H1 (cell line): ENCODE measurements around the gene ADRM1. TPM values are rescaled to one million over a fixed set of nuclear protein-coding genes. Genes with fewer than 3 reads are reported as not detected.

Experiments
- CTCF ChIA-PET: fragments of 300-600 bp; sonication (Branson Sonifier 250); formaldehyde crosslinking; loops from one replicate; lab custom pipeline; 2021; ENCODE audit not compliant: partially characterized antibody; lab: Charles Lee
- POLR2A ChIA-PET: fragments of 300-600 bp; sonication (Branson Sonifier 250); formaldehyde crosslinking; loops from one replicate; lab custom pipeline; 2021; ENCODE audit warnings: inconsistent platforms; ENCODE audit not compliant: partially characterized antibody; lab: Charles Lee
- DNase-seq, 2 experiments: peaks; one replicate each; pipeline versions ENCODE4 v3.0.0 to v3.0.0-alpha.2; 2010 to 2022; ENCODE audit warnings: low spot score in 2 of 2, low read depth in 1 of 2, mixed read lengths in 1 of 2
- FAIRE-seq: peaks from 2 replicates; lab custom pipeline; 2011; peaks lifted over from hg19 to GRCh38; lab: Jason Lieb, UNC
- H2AFZ ChIP-seq: 2 replicates; pipeline ENCODE4 v1.8.1; 2012; ENCODE audit warnings: low read length, inconsistent platforms
- H2AK5ac ChIP-seq: 2 replicates; pipeline ENCODE4 v1.6.1; 2013; ENCODE audit warnings: low read depth, low read length
- H2BK120ac ChIP-seq: replicated peaks from 2 replicates; pipeline ENCODE3; 2013; ENCODE audit warnings: low read depth, low read length, inconsistent platforms
- H2BK12ac ChIP-seq: 2 replicates; pipeline ENCODE4 v1.6.1; 2013; ENCODE audit warnings: low read depth, low read length
- H2BK15ac ChIP-seq: 2 replicates; pipeline ENCODE4 v1.6.1; 2013; ENCODE audit warnings: low read length
- H2BK20ac ChIP-seq: 2 replicates; pipeline ENCODE4 v1.6.1; 2013; ENCODE audit warnings: low read length
- H2BK5ac ChIP-seq: 2 replicates; pipeline ENCODE4 v1.6.1; 2013; ENCODE audit warnings: low read depth, low read length
- H3K14ac ChIP-seq: 2 replicates; pipeline ENCODE4 v1.6.1; 2013; ENCODE audit warnings: inconsistent platforms; ENCODE audit not compliant: insufficient read length
- H3K18ac ChIP-seq: 2 replicates; pipeline ENCODE4 v1.6.1; 2013; ENCODE audit warnings: low read length; ENCODE audit errors: extremely low read depth
- H3K23ac ChIP-seq: 2 replicates; pipeline ENCODE4 v1.6.1; 2013; ENCODE audit warnings: inconsistent platforms; ENCODE audit not compliant: insufficient read length
- H3K23me2 ChIP-seq: 2 replicates; pipeline ENCODE4 v1.6.1; 2013; ENCODE audit warnings: low read depth, low read length
- H3K27ac ChIP-seq: 2 replicates; pipeline ENCODE4 v1.6.1; 2011; ENCODE audit warnings: low read depth, low read length, inconsistent platforms
- H3K27me3 ChIP-seq, 4 experiments: replicated peaks in 1 of 4; 1 replicate in 1 of 4; 2 replicates in 3 of 4; pipeline versions ENCODE4 v1.6.1 to v1.8.1; 2011 to 2013; ENCODE audit warnings: low read length in 3 of 4, mild to moderate bottlenecking in 3 of 4, inconsistent platforms in 2 of 4, mixed read lengths in 2 of 4, moderate library complexity in 1 of 4; ENCODE audit not compliant: control insufficient read depth in 3 of 4, insufficient read depth in 3 of 4; ENCODE audit errors: extremely low read depth in 1 of 4
- H3K36me3 ChIP-seq, 4 experiments: 2 replicates each; pipeline versions ENCODE4 v1.6.1 to v1.8.1; 2011 to 2013; ENCODE audit warnings: mild to moderate bottlenecking in 4 of 4, low read length in 3 of 4, moderate library complexity in 2 of 4, control low read depth in 1 of 4, inconsistent platforms in 1 of 4; ENCODE audit not compliant: insufficient read depth in 4 of 4, control insufficient read depth in 2 of 4
- H3K4ac ChIP-seq: replicated peaks from 2 replicates; pipeline ENCODE3; 2013; ENCODE audit warnings: low read length, low read depth, mixed read lengths, inconsistent platforms; ENCODE audit not compliant: insufficient read length
- H3K4me1 ChIP-seq, 4 experiments: replicated peaks in 1 of 4; 1 replicate in 1 of 4; 2 replicates in 3 of 4; pipeline versions ENCODE4 v1.6.1 to v1.8.1; 2011 to 2013; ENCODE audit warnings: low read length in 3 of 4, inconsistent platforms in 2 of 4, mixed read lengths in 1 of 4; ENCODE audit not compliant: insufficient read depth in 4 of 4, control insufficient read depth in 3 of 4
- H3K4me2 ChIP-seq, 2 experiments: 2 replicates each; pipeline versions ENCODE4 v1.6.1 to v1.8.1; 2011 to 2013; ENCODE audit warnings: low read depth in 2 of 2, low read length in 2 of 2, control low read depth in 1 of 2, inconsistent platforms in 1 of 2, mild to moderate bottlenecking in 1 of 2; ENCODE audit not compliant: insufficient read depth in 1 of 2
- H3K4me3 ChIP-seq, 4 experiments: fragments of 200-600, 300-600 bp in 1 of 4; sonication (generic), shearing (Covaris generic), sonication (Bioruptor Twin) in 1 of 4; 2 replicates each; pipeline versions ENCODE4 v1.5.1 to v1.8.1; 2011 to 2016; ENCODE audit warnings: low read length in 4 of 4, low read depth in 3 of 4, control low read depth in 2 of 4, inconsistent platforms in 2 of 4, mild to moderate bottlenecking in 2 of 4, mixed read lengths in 1 of 4, moderate library complexity in 1 of 4; ENCODE audit not compliant: insufficient read depth in 2 of 4; ENCODE audit errors: extremely low read depth in 1 of 4
- H3K56ac ChIP-seq: replicated peaks from 2 replicates; pipeline ENCODE3; 2013; ENCODE audit warnings: low read depth, mild to moderate bottlenecking, mixed read lengths, low read length, inconsistent platforms; ENCODE audit not compliant: insufficient read length
- H3K79me1 ChIP-seq: 2 replicates; pipeline ENCODE4 v1.6.1; 2013; ENCODE audit warnings: low read depth, low read length, control low read depth
- H3K79me2 ChIP-seq, 2 experiments: 2 replicates each; pipeline versions ENCODE4 v1.6.1 to v1.8.1; 2012 to 2013; ENCODE audit warnings: low read length in 2 of 2, mild to moderate bottlenecking in 2 of 2, inconsistent platforms in 1 of 2; ENCODE audit not compliant: insufficient read depth in 2 of 2, control insufficient read depth in 1 of 2
- H3K9ac ChIP-seq, 4 experiments: replicated peaks in 1 of 4; 1 replicate in 1 of 4; 2 replicates in 3 of 4; pipeline versions ENCODE4 v1.6.1 to v1.8.1; 2011 to 2013; ENCODE audit warnings: low read depth in 3 of 4, low read length in 3 of 4, control low read depth in 2 of 4, mild to moderate bottlenecking in 2 of 4, moderate library complexity in 2 of 4, inconsistent platforms in 1 of 4; ENCODE audit errors: extremely low read depth in 1 of 4
- H3K9me3 ChIP-seq, 2 experiments: 2 replicates each; pipeline versions ENCODE4 v1.6.1 to v1.8.1; 2012 to 2013; ENCODE audit warnings: mild to moderate bottlenecking in 2 of 2, moderate library complexity in 2 of 2, control low read depth in 1 of 2, inconsistent platforms in 1 of 2, low read depth in 1 of 2, low read length in 1 of 2, mixed read lengths in 1 of 2; ENCODE audit not compliant: insufficient read depth in 2 of 2
- H4K20me1 ChIP-seq, 2 experiments: replicated peaks in 1 of 2; 2 replicates each; pipeline versions ENCODE3 to v1.8.1; 2011 to 2013; ENCODE audit warnings: inconsistent platforms in 2 of 2, low read length in 2 of 2, mild to moderate bottlenecking in 1 of 2; ENCODE audit not compliant: insufficient read depth in 2 of 2, control insufficient read depth in 1 of 2
- H4K5ac ChIP-seq: 2 replicates; pipeline ENCODE4 v1.6.1; 2013; ENCODE audit warnings: low read length, low read depth, mixed read lengths, inconsistent platforms; ENCODE audit not compliant: insufficient read length
- H4K8ac ChIP-seq: 2 replicates; pipeline ENCODE4 v1.8.0; 2013; ENCODE audit warnings: mild to moderate bottlenecking, moderate library complexity, low read length, inconsistent platforms; ENCODE audit not compliant: insufficient read depth; ENCODE audit errors: extremely low read depth
- H4K91ac ChIP-seq: replicated peaks from 2 replicates; pipeline ENCODE3; 2013; ENCODE audit warnings: low read length, mixed read lengths, inconsistent platforms; ENCODE audit not compliant: insufficient read length
- ATF3 ChIP-seq: IDR thresholded peaks from 2 replicates; pipeline ENCODE4 v1.6.1; 2011; ENCODE audit warnings: low read depth, mild to moderate bottlenecking, low read length; ENCODE audit not compliant: insufficient read depth
- CTBP2 ChIP-seq: IDR thresholded peaks from 2 replicates; pipeline ENCODE4 v1.7.0; 2011; ENCODE audit warnings: borderline replicate concordance, mild to moderate bottlenecking, moderate library complexity, mixed read lengths, low read length; ENCODE audit not compliant: insufficient read depth, insufficient read length
- FOSL1 ChIP-seq: IDR thresholded peaks from 2 replicates; pipeline ENCODE4 v1.6.1; 2011; ENCODE audit warnings: mild to moderate bottlenecking, low read depth, low read length, moderate library complexity; ENCODE audit not compliant: insufficient read depth
- KDM4A ChIP-seq: IDR thresholded peaks from one replicate; pipeline ENCODE4 v1.7.1; 2012; ENCODE audit warnings: low read depth, mild to moderate bottlenecking, moderate library complexity, low read length, inconsistent platforms; ENCODE audit not compliant: severe bottlenecking
- SAP30 ChIP-seq: fragments of 300-600 bp; sonication (generic); IDR thresholded peaks from 2 replicates; pipeline ENCODE4 v1.7.1; 2012; ENCODE audit warnings: low read length, moderate library complexity, mild to moderate bottlenecking, inconsistent platforms; ENCODE audit not compliant: insufficient read depth, insufficient replicate concordance
- SP2 ChIP-seq: IDR thresholded peaks from 2 replicates; pipeline ENCODE4 v1.6.1; 2012; ENCODE audit warnings: mild to moderate bottlenecking, low read length, inconsistent platforms
- WGBS, 2 experiments: shearing (Covaris generic) in 1 of 2; methylation state at CpG; one replicate each; pipeline versions ENCODE4 v1.1.6 to v1.1.7; 2013 to 2015; ENCODE audit warnings: low lambda C conversion rate in 2 of 2, mixed read lengths in 2 of 2, inconsistent platforms in 1 of 2, low coverage in 1 of 2, missing lambda C conversion rate in 1 of 2; ENCODE audit not compliant: insufficient replicate concordance in 2 of 2, insufficient coverage in 1 of 2, insufficient read length in 1 of 2; ENCODE audit errors: extremely low coverage in 1 of 2, missing lambda C conversion rate in 1 of 2; 5-methylcytosine and 5-hydroxymethylcytosine counted together
- polyA plus RNA-seq, 7 experiments: library from polyadenylated mRNA; depleted of rRNA in 3 of 7; stranded (reverse) in 5 of 7; unstranded in 2 of 7; fragments of >200 nt in 5 of 7; fragments of 200-250 nt in 2 of 7; gene quantifications; 1 replicate in 5 of 7; 2 replicates in 1 of 7; 4 replicates in 1 of 7; pipeline versions ENCODE4 v1.2.1 to v1.2.3, GENCODE V29; 2011 to 2013; ENCODE audit warnings: missing spikeins in 2 of 7, mixed read lengths in 2 of 7
- total RNA-seq: library from RNA; stranded (reverse); fragmentation: NEBNext Ultra II Directional; extraction: Animal tissue kit (Norgen Biotek cat#: 25700); gene quantifications from 2 replicates; pipeline ENCODE4 v1.2.1, GENCODE V29; 2021

The ADRM1 gene
- total and polyA plus RNA-seq, 2 of the 8 experiments (the other 6 are each of a cell fraction or from before 2014, with no cell fraction given), result 126 to 214 TPM

DNA sequence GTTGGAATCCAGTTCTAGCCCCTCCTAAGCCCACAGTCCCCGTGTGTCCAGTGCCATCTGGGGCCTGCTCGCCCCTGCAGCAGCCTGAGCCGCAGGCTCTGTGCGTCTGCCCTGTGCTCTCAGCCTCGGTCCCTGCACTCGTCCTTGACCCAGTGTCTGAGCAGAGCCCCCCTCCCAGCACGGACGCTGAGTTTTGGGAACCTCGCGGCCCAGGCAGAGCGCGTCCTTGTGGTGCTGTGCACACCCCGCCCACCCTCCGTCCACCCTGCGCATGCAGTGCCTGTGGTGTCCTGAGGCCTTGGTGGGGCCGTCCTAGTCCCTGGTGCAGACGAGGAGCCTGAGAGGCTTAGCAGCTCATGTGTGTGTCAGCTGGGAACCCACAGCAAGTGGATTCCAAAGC is 32.9 kb upstream of the ADRM1 start:
- H2BK15ac ChIP-seq, result no peak overlapping the region
- H3K4me3 ChIP-seq, result no peak overlapping the region
- no peaks in the 10 kb centered on the region for H3K23me2 ChIP-seq
- H3K4ac ChIP-seq, result no peak overlapping the region
- no peak for FAIRE-seq
- no peak overlapping the region for H3K9ac ChIP-seq
- H2BK20ac ChIP-seq, result no peak overlapping the region
- ChIA-PET POLR2A (interaction anchor here (0.8 kb wide), 1 partner anchor 203 kb away, joined by 3 read pairs; no protein-coding TSS in a partner anchor), CTCF (interaction anchor here (1.4 kb wide), 1 partner anchor 135 kb away, joined by 3 read pairs; no protein-coding TSS in a partner anchor)
- peaks cover 9% of the 10 kb centered on the region in 2 experiments for H4K20me1 ChIP-seq
- no peak overlapping the region for H3K27ac ChIP-seq
- no peaks in the 10 kb centered on the region for H3K4me1 ChIP-seq
- H3K14ac ChIP-seq, result no peak overlapping the region
- DNase-seq, result no peak
- no peak overlapping the region for H4K91ac ChIP-seq
- H2BK12ac ChIP-seq, result no peak overlapping the region
- no peak overlapping the region for H4K8ac ChIP-seq
- no peak overlapping the region for H3K56ac ChIP-seq
- H3K27me3 ChIP-seq, result no peaks in the 10 kb centered on the region
- H2AFZ ChIP-seq, result no peak overlapping the region
- no peak overlapping the region for H3K18ac ChIP-seq
- H3K4me2 ChIP-seq, result no peak overlapping the region
- peaks cover 6% of the 10 kb centered on the region for H3K79me1 ChIP-seq
- peaks cover 0 to 2% of the 10 kb centered on the region in 2 experiments; a peak in 2 of 4 replicates for H3K9me3 ChIP-seq
- H3K23ac ChIP-seq, result no peak overlapping the region
- no peak overlapping the region for H2AK5ac ChIP-seq
- H2BK5ac ChIP-seq, result peak overlapping the region; percentile 52; the same call in 1 of the 2 replicates
- 89% methylated on average over 16 of the region's 17 CpGs; no CpG with 5 or more reads in 1 of the 2 experiments for WGBS, 2 experiments
- H4K5ac ChIP-seq, result no peak overlapping the region
- H3K79me2 ChIP-seq, result no peaks in the 10 kb centered on the region
- H2BK120ac ChIP-seq, result no peak overlapping the region
- H3K36me3 ChIP-seq, result peaks cover 3 to 15% (median 10%) of the 10 kb centered on the region in 4 experiments; a peak in 7 of 8 replicates
- TF ChIP-seq ATF3, result no peak
- no peak for TF ChIP-seq FOSL1
- TF ChIP-seq CTBP2, result no peak
- TF ChIP-seq SAP30, result no peak
- no peak for TF ChIP-seq KDM4A
- TF ChIP-seq SP2, result no peak
